SK-N-SH (cell line): ENCODE results near the gene THY1. TPM values are rescaled to one million over a fixed set of nuclear protein-coding genes. Genes with fewer than 3 reads are reported as not detected.
A peak's percentile ranks its signal among the peaks of the same experiment; 100 is the strongest.

Source experiments
- CTCF ChIA-PET: fragments of 300-600, 350-600 bp; formaldehyde crosslinking; extraction: SDS; loops from one replicate; lab custom pipeline; 2021; lab: Yijun Ruan, JAX
- POLR2A ChIA-PET: fragments of 350-600 bp; sonication (Branson Sonifier 250); formaldehyde crosslinking; extraction: SDS; loops from one replicate; lab custom pipeline; 2020; ENCODE audit warnings: antibody characterized with exemption, inconsistent platforms; lab: Yijun Ruan, JAX
- DNase-seq: peaks from one replicate; pipeline ENCODE4 v3.0.0; 2012
- H2AFZ ChIP-seq: fragments of 200-600 bp; sonication (generic); 2 replicates; pipeline ENCODE4 v1.8.1; 2016; ENCODE audit warnings: antibody characterized with exemption, mild to moderate bottlenecking, low read depth
- H3F3A ChIP-seq: fragments of 200-600 bp; sonication (generic); replicated peaks from 2 replicates; pipeline ENCODE3; 2016; ENCODE audit warnings: antibody characterized with exemption, mild to moderate bottlenecking; ENCODE audit not compliant: insufficient read depth
- H3K27ac ChIP-seq, 2 experiments: fragments of 200-500 bp in 1 of 2; fragments of 200-600 bp in 1 of 2; sonication (Bioruptor generic) in 1 of 2; sonication (generic), shearing (Covaris generic) in 1 of 2; 2 replicates each; pipeline versions ENCODE4 v1.5.1 to v1.6.1; 2014 to 2016; ENCODE audit warnings: low read depth in 2 of 2, inconsistent platforms in 1 of 2, low read length in 1 of 2, mild to moderate bottlenecking in 1 of 2, mixed read lengths in 1 of 2
- H3K27me3 ChIP-seq: fragments of 200-600 bp; sonication (generic), shearing (Covaris generic); 2 replicates; pipeline ENCODE4 v1.6.1; 2016; ENCODE audit warnings: mixed run types; ENCODE audit not compliant: insufficient read depth
- H3K36me3 ChIP-seq, 2 experiments: fragments of 200-500 bp in 1 of 2; fragments of 200-600 bp in 1 of 2; sonication (Bioruptor generic) in 1 of 2; sonication (generic) in 1 of 2; replicated peaks in 1 of 2; 2 replicates each; pipeline versions ENCODE3 to v1.5.1; 2014 to 2016; ENCODE audit warnings: low read length in 1 of 2, mild to moderate bottlenecking in 1 of 2; ENCODE audit not compliant: insufficient read depth in 2 of 2, control insufficient read depth in 1 of 2
- H3K4me1 ChIP-seq, 2 experiments: fragments of 200-500 bp in 1 of 2; fragments of 200-600 bp in 1 of 2; sonication (Bioruptor generic) in 1 of 2; sonication (generic), shearing (Covaris generic) in 1 of 2; 2 replicates each; pipeline versions ENCODE4 v1.5.1 to v1.6.1; 2014 to 2016; ENCODE audit warnings: low read depth in 1 of 2, low read length in 1 of 2, mixed run types in 1 of 2; ENCODE audit not compliant: insufficient read depth in 2 of 2, control insufficient read depth in 1 of 2
- H3K4me2 ChIP-seq: fragments of 200-600 bp; sonication (generic), shearing (Covaris generic); 2 replicates; pipeline ENCODE4 v1.6.1; 2017; ENCODE audit warnings: mixed run types
- H3K4me3 ChIP-seq, 2 experiments: fragments of 200-500 bp in 1 of 2; fragments of 200-600 bp in 1 of 2; sonication (Bioruptor generic) in 1 of 2; sonication (generic), shearing (Covaris generic) in 1 of 2; 2 replicates each; pipeline versions ENCODE4 v1.5.1 to v1.8.1; 2014 to 2016; ENCODE audit warnings: low read depth in 2 of 2, inconsistent platforms in 1 of 2, low read length in 1 of 2, mild to moderate bottlenecking in 1 of 2, mixed read lengths in 1 of 2, moderate library complexity in 1 of 2
- H3K79me2 ChIP-seq: fragments of 200-600 bp; sonication (generic); 2 replicates; pipeline ENCODE4 v1.8.1; 2017; ENCODE audit warnings: mild to moderate bottlenecking; ENCODE audit not compliant: insufficient read depth
- H3K9ac ChIP-seq: fragments of 200-600 bp; sonication (generic); 2 replicates; pipeline ENCODE4 v1.6.1; 2017; ENCODE audit warnings: mixed run types
- H3K9me2 ChIP-seq: fragments of 200-600 bp; sonication (generic); 2 replicates; pipeline ENCODE4 v1.6.1; 2017; ENCODE audit warnings: mixed run types
- H3K9me3 ChIP-seq: fragments of 200-600 bp; sonication (generic); 2 replicates; pipeline ENCODE4 v1.6.1; 2017; ENCODE audit warnings: mixed run types, mild to moderate bottlenecking, moderate library complexity
- H4K20me1 ChIP-seq: fragments of 200-600 bp; sonication (generic); 2 replicates; pipeline ENCODE4 v1.6.1; 2017; ENCODE audit warnings: mild to moderate bottlenecking, mixed run types; ENCODE audit not compliant: insufficient read depth
- CHD2 ChIP-seq: fragments of 150-350 bp; IDR thresholded peaks from 2 replicates; pipeline ENCODE4 v1.6.1; 2018; ENCODE audit warnings: low read length; ENCODE audit not compliant: partially characterized antibody
- CTCF ChIP-seq: fragments of 200-600 bp; sonication (generic); IDR thresholded peaks from 2 replicates; pipeline ENCODE4 v1.6.1; 2017; ENCODE audit warnings: antibody characterized with exemption, mild to moderate bottlenecking, moderate library complexity
- EZH2phosphoT487 ChIP-seq: fragments of 200-600 bp; sonication (generic); IDR thresholded peaks from 2 replicates; pipeline ENCODE4 v1.6.1; 2017; ENCODE audit warnings: low read depth, mixed run types, mild to moderate bottlenecking, antibody characterized with exemption, moderate library complexity, borderline replicate concordance
- FOSL2 ChIP-seq: IDR thresholded peaks from 2 replicates; pipeline ENCODE4 v1.4.0; 2012; ENCODE audit warnings: low read depth, mild to moderate bottlenecking, moderate library complexity, borderline replicate concordance
- FOXJ3 ChIP-seq: sonication (generic); formaldehyde crosslinking; IDR thresholded peaks from 2 replicates; pipeline ENCODE4 v1.5.1; 2020; ENCODE audit warnings: mild to moderate bottlenecking, missing genetic modification reagents
- GATA2 ChIP-seq: sonication (generic); formaldehyde crosslinking; IDR thresholded peaks from 2 replicates; pipeline ENCODE4 v1.5.0; 2020; ENCODE audit warnings: mild to moderate bottlenecking, missing genetic modification reagents
- IRF3 ChIP-seq: fragments of 150-350 bp; IDR thresholded peaks from 2 replicates; pipeline ENCODE4 v1.6.1; 2016; ENCODE audit warnings: mild to moderate bottlenecking, low read depth, low read length
- JUND ChIP-seq: IDR thresholded peaks from 2 replicates; pipeline ENCODE4 v1.4.0; 2012
- MAX ChIP-seq: IDR thresholded peaks from 2 replicates; pipeline ENCODE4 v1.4.0; 2012; ENCODE audit warnings: low read depth
- MEF2A ChIP-seq: IDR thresholded peaks from 2 replicates; pipeline ENCODE4 v1.4.0; 2012; ENCODE audit warnings: low read depth, borderline replicate concordance
- MXI1 ChIP-seq: IDR thresholded peaks from 2 replicates; pipeline ENCODE4 v1.6.1; 2012; ENCODE audit warnings: mild to moderate bottlenecking, low read depth, low read length, improper control_type of control experiment
- NFIC ChIP-seq: IDR thresholded peaks from 2 replicates; pipeline ENCODE4 v1.4.0; 2012; ENCODE audit warnings: borderline replicate concordance
- RAD21 ChIP-seq: IDR thresholded peaks from 2 replicates; pipeline ENCODE4 v1.6.1; 2012; ENCODE audit warnings: mild to moderate bottlenecking, low read length
- RCOR1 ChIP-seq: fragments of 150-350 bp; IDR thresholded peaks from 2 replicates; pipeline ENCODE4 v1.6.1; 2017; ENCODE audit warnings: antibody characterized with exemption, low read length
- RXRA ChIP-seq: IDR thresholded peaks from 2 replicates; pipeline ENCODE4 v1.4.0; 2012; ENCODE audit warnings: low read depth, mild to moderate bottlenecking, borderline replicate concordance
- SIN3A ChIP-seq: IDR thresholded peaks from 2 replicates; pipeline ENCODE4 v1.6.1; 2012; ENCODE audit warnings: low read depth, mild to moderate bottlenecking, low read length, moderate library complexity, borderline replicate concordance
- SMC3 ChIP-seq: IDR thresholded peaks from 2 replicates; pipeline ENCODE4 v1.6.1; 2012; ENCODE audit warnings: low read depth, low read length, improper control_type of control experiment
- TCF12 ChIP-seq: IDR thresholded peaks from 2 replicates; pipeline ENCODE4 v1.4.0; 2012
- TEAD4 ChIP-seq: IDR thresholded peaks from 2 replicates; pipeline ENCODE4 v1.4.0; 2012; ENCODE audit warnings: mild to moderate bottlenecking, borderline replicate concordance; ENCODE audit not compliant: insufficient read depth
- YY1 ChIP-seq: IDR thresholded peaks from 2 replicates; pipeline ENCODE4 v1.4.0; 2012; ENCODE audit warnings: low read depth, mild to moderate bottlenecking
- WGBS: methylation state at CpG from one replicate; pipeline ENCODE4 v1.1.6; 2017; ENCODE audit warnings: low lambda C conversion rate; 5-methylcytosine and 5-hydroxymethylcytosine counted together
- polyA plus RNA-seq, 3 experiments: library from polyadenylated mRNA; depleted of rRNA; stranded (reverse); fragments of >200 nt; gene quantifications; 2 replicates each; pipeline ENCODE4 v1.2.3, GENCODE V29; 2012

The THY1 gene
- polyA plus RNA-seq, 1 of the 3 experiments (the other 2 are of a cell fraction) = 1,091 TPM

GRCh38 chr11:119380160-119380826 is 42.7 kb downstream of the THY1 start:
- TF ChIP-seq TCF12 = no peak
- no peak for TF ChIP-seq MAX
- TF ChIP-seq RAD21 = no peak
- TF ChIP-seq TEAD4 = no peak
- no peak for TF ChIP-seq FOSL2
- no peak for TF ChIP-seq FOXJ3
- TF ChIP-seq CTCF = no peak
- TF ChIP-seq JUND = no peak
- no peak for TF ChIP-seq MEF2A
- no peak for TF ChIP-seq RXRA
- TF ChIP-seq SIN3A = no peak
- TF ChIP-seq NFIC = no peak
- TF ChIP-seq SMC3 = no peak
- TF ChIP-seq GATA2 = no peak
- TF ChIP-seq YY1 = no peak
- peak; percentile 6 for DNase-seq
- Histone ChIP-seq H3K79me2 (no peaks in the 10 kb centered on the region), H3K36me3 (no peaks in the 10 kb centered on the region), H2AFZ (no peak overlapping the region), H3K4me3 (no peak overlapping the region), H3K4me2 (no peak overlapping the region), H3F3A (no peaks in the 10 kb centered on the region), H4K20me1 (no peaks in the 10 kb centered on the region), H3K9me3 (no peaks in the 10 kb centered on the region), H3K4me1 (peaks cover 4 to 53% of the 10 kb centered on the region in 2 experiments), H3K9me2 (no peaks in the 10 kb centered on the region), H3K9ac (no peak overlapping the region), H3K27me3 (no peaks in the 10 kb centered on the region), H3K27ac (no peak overlapping the region)
- WGBS = 81% methylated on average over 7 of the region's 13 CpGs
- ChIA-PET POLR2A (no interaction called here), CTCF (interaction anchor here (0.7 to 22.5 kb wide), 16 partner anchors 11 to 154 kb away, joined by 3 to 390 read pairs (median 10); partner anchors contain the start of gene C1QTNF5)

GRCh38 chr11:119378851-119379465 is 44.0 kb downstream of the THY1 start:
- CTCF ChIA-PET = interaction anchor here (0.7 to 22.5 kb wide), 6 partner anchors 10 to 98 kb away, joined by 3 to 390 read pairs (median 4); no protein-coding TSS in a partner anchor
- no peaks in the 10 kb centered on the region for H3K9me2 ChIP-seq
- no peaks in the 10 kb centered on the region for H3K9me3 ChIP-seq
- no peak for DNase-seq
- H3K36me3 ChIP-seq = no peaks in the 10 kb centered on the region
- 67% methylated on average over 10 of the region's 10 CpGs for WGBS
- no peaks in the 10 kb centered on the region for H3K79me2 ChIP-seq
- no peak overlapping the region for H2AFZ ChIP-seq
- POLR2A ChIA-PET = no interaction called here
- peaks cover 4 to 66% of the 10 kb centered on the region in 2 experiments for H3K4me1 ChIP-seq
- no peaks in the 10 kb centered on the region for H3K27me3 ChIP-seq
- peak overlapping the region in 1 of 2 experiments; percentile 34; a peak in 1 of 4 replicates for H3K27ac ChIP-seq
- no peak overlapping the region for H3K4me3 ChIP-seq
- H4K20me1 ChIP-seq = no peaks in the 10 kb centered on the region
- no peaks in the 10 kb centered on the region for H3F3A ChIP-seq
- H3K4me2 ChIP-seq = no peak overlapping the region
- no peak overlapping the region for H3K9ac ChIP-seq
- TF ChIP-seq CTCF = no peak
- no peak for TF ChIP-seq RCOR1
- no peak for TF ChIP-seq TCF12
- no peak for TF ChIP-seq CHD2
- no peak for TF ChIP-seq EZH2phosphoT487
- no peak for TF ChIP-seq MXI1
- no peak for TF ChIP-seq IRF3
- no peak for TF ChIP-seq RXRA
